Stimulated activated CD4-positive, alpha-beta T cell treated with anti-CD3 and anti-CD28 coated beads, Interleukin-1b, Interleukin-23, amount 100 ng/mL, for 48 hours (primary cell): ENCODE measurements around the gene STK24.

ENCODE experiments used
- DNase-seq: peaks from one replicate; pipeline ENCODE4 v3.0.0-alpha.2; 2020

Gene STK24

DNA sequence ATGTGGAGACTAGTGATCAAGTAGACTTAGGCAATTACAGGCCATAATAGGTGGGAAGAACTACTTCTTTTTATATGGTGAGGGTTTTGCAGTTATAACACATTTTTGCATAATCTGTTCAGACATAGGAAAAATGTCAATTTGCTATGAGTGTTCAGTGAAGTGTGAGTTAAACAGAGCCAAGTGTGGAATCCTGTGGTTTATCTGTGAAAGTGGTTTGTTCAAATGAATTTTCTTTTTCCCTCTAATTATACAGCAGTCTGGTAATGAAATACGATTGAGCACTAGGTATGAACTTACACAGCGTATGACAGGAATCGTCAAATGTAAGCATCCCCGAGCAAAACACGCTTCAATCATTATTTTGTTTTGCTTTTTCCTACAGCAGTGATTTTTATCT, 178.3 kb downstream of the STK24 start:
- no peak for DNase-seq

DNA sequence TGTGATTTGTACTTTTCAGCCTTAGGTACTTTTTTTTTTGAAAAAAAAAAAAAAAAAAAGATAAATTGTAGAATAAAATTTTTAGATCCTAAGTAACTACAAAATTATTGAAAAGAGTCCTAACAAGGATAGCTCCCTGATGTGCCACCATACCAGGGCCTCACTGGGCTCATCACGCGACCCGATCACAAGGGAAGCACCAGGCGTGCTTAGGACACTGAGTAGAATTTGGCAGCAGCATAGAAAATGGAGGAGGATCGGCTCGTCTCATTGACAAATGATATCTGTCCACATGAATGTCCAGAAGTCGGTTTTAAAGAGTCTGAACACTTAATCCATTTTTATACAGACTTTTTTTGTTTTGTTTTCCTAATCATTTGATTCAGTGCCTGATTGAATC, 179.0 kb downstream of the STK24 start:
- no peak for DNase-seq

DNA sequence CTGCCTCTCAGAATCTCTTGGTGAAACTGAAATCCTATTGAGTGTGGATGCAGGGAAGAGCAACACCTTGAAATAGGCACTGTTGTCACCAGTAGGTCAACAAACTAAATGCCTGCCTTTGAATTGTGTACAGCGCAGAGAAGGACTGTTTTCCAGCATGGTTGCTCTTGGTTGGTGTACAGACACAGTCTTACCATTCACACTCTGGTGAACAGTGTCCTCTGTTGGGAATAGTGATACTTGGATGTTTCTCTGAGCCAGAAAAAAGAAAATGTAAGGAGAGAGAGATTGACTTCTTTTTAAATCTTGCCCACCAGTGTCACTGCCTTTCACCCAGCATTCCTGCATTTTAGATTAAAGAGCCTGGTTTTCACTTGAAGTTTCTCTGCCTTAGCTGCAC, 179.7 kb downstream of the STK24 start:
- no peak for DNase-seq

DNA sequence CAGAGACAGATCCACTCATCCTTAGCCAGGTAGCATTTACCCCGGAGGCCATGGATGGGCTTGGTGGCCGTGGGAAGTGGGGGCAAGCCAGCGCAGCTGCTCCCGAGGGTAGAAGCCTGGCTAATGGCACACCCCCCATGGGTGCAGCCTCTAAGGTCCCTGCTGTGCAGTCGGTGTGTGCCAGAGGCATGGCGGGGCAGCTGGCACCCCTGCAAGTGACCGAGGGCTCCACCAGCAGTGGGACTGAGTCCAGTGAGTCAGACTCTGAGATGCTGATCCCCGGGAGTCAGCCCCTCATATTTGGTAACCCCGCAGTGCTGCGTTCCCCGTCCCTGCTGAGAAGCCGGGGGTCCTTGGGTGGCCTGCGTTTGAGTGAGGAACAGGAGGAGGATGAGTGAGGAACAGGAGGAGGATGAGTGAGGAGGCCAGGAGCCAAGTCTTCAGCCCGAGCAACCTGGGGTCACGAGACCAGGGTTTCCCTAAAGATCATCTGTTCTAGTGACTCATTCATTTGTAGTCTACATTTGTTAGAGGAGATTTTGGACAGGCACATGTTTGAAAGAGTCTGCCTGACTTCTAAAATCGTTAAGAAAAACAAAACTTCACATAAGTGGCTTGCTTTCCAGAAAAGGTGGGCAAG, 180.7 kb downstream of the STK24 start:
- no peak for DNase-seq
